ENCODE results near the gene SLC35B1. TPM values are rescaled to one million over a fixed set of nuclear protein-coding genes. Genes with fewer than 3 reads are reported as not detected.
A peak's percentile ranks its signal among the peaks of the same experiment; 100 is the strongest.

Gene SLC35B1
- total RNA-seq, 3 donors from 2014 or later = 31.7 to 60.3 (median 41.5) TPM

DNA sequence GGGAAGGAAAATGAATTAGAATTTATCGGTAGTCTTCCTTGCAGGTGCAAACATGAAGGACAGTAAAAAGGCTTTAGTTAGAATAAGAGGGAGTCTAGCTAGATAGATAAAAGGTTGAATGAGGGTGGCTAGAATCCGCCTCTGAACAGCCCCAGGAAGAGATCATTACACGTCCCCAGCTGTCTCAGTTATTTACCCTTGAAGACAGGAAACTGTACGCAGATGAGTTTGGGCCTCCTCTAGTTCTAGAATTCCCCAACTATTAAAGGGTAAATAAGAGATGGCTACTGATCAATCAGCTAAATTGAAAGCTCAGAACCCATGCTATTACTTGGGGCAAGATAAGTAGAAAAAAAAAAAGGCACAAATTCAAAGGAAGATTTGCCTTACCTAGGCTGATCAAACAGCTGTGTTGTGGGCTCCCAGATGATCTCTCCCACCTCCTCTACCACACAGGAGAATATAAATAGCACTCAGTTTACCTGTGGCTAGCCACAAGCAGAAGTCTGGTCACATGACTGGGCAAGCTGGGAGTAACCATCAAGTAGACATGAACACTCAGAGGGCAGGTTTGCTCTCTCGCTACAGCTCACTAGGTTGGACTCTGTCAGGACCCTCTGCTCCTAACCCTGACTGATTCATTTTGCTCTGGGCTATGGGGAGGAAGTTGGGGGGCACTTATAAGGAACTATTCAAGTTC, 39.2 kb upstream of the SLC35B1 start:
- ATAC-seq (peak; percentile 70), DNase-seq (peak in 1 of 3 donors; percentile 34)
- TF ChIP-seq, protein P1, sequence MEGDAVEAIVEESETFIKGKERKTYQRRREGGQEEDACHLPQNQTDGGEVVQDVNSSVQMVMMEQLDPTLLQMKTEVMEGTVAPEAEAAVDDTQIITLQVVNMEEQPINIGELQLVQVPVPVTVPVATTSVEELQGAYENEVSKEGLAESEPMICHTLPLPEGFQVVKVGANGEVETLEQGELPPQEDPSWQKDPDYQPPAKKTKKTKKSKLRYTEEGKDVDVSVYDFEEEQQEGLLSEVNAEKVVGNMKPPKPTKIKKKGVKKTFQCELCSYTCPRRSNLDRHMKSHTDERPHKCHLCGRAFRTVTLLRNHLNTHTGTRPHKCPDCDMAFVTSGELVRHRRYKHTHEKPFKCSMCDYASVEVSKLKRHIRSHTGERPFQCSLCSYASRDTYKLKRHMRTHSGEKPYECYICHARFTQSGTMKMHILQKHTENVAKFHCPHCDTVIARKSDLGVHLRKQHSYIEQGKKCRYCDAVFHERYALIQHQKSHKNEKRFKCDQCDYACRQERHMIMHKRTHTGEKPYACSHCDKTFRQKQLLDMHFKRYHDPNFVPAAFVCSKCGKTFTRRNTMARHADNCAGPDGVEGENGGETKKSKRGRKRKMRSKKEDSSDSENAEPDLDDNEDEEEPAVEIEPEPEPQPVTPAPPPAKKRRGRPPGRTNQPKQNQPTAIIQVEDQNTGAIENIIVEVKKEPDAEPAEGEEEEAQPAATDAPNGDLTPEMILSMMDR (IDR thresholded peaks at IDR 0.05) = no peak
- intact Hi-C loops (cut with DNase I, micrococcal nuclease) = no loop called here
- Histone ChIP-seq H3K36me3 (ENCODE audit: low read depth) (no peaks in the 10 kb centered on the region), H3K9me3 (no peaks in the 10 kb centered on the region), H3K4me3 (no peak overlapping the region), H3K4me1 (ENCODE audit: low read depth) (peaks cover 19% of the 10 kb centered on the region)

DNA sequence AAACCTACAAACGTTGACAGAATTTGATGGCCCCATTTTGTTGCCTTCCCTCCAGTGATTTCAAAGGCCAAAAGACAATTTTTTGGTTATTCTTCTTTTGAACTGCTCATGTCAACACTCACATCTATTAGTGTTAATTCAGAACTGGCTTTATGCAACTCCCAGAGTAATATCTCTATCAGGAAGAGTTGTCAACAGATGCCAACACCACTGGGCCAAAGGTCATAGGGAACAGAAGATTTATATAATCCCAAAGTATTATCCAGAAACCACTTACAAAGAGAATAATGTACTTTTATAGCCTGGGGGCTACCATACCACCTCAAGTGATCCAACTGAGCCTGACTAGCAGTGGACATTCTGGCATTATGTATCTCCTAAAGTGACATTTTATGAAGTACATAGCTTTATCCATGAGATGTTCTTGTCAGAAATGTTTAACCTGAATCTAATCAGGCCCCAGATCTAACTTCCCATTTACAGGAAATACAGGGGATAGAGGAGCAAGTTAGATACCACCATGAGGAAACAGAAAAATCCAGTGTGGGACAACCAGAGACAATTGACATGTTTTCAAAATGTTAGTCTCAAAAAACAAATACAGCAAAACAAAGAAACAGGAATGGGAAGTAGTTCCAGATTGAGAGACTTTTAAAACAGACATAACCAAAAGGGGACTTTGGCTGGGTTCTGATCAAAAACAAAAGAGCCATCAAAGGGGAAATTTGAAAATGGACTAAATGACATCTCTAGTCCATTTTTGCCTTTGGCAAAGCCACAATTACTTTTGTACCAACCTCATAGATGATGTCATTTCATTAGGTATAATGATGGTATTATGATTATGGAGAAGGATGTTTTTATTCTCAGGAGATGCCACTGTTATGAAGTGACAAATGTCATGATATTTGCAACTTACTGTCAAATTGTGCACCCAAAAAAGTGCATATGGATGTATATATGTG, 37.7 kb upstream of the SLC35B1 start:
- peaks cover 31% of the 10 kb centered on the region for H3K4me1 ChIP-seq (ENCODE audit: low read depth)
- no peaks in the 10 kb centered on the region for H3K36me3 ChIP-seq (ENCODE audit: low read depth)
- H3K9me3 ChIP-seq = no peaks in the 10 kb centered on the region
- intact Hi-C loops (cut with DNase I, micrococcal nuclease) = no loop called here
- DNase-seq (no peak), ATAC-seq (no peak)
- no peak overlapping the region for H3K4me3 ChIP-seq
- TF ChIP-seq, protein P1 (IDR thresholded peaks at IDR 0.05) = no peak

DNA sequence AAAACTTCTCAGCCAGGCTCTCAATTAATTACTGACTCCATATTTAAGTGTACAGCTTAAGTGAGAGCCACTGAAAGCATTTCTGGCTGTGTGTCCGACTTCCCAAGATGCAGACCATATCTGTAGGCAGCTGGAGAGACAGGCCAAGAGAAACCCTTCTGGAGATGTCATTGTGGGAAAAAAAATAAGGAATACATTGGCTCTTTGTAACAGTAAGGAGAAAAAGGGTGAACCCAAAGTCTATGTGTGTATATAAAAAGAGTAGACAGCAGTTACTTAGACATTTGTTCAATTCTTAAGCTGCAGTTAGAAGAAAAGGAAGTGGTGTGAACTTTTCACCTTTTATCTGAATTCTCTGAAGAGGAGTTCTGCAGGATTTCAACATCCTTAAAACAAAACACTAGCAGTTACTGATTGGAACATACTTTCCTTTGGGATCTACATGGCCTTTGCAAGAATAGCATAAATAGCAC, 34.4 kb upstream of the SLC35B1 start:
- TF ChIP-seq, protein P1 (IDR thresholded peaks at IDR 0.05) = no peak
- ATAC-seq (no peak), DNase-seq (no peak)
- Histone ChIP-seq H3K9me3 (no peaks in the 10 kb centered on the region), H3K4me3 (no peak overlapping the region), H3K4me1 (ENCODE audit: low read depth) (peaks cover 39% of the 10 kb centered on the region), H3K36me3 (ENCODE audit: low read depth) (no peaks in the 10 kb centered on the region)
- intact Hi-C loops (cut with DNase I, micrococcal nuclease) = no loop called here

DNA sequence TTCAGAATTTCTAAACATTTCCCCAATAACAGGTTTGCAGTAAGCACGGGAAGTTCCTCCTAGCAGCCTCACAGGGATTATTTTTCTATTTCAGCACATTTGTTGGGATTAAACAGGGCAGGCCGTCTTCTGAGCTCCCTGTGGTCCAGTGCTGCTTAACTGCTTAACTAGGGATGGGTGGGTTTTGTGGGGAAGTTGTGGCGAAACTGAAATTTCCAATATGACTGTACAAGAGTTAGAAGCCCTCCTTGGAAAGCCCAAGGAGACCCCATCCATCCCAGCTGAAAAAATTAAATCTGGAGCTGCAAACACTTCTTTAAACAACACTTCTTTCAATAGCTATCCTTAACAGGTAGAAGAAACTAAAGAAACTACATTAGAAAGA, 33.9 kb upstream of the SLC35B1 start:
- H3K36me3 ChIP-seq (ENCODE audit: low read depth) = no peaks in the 10 kb centered on the region
- H3K4me3 ChIP-seq = no peak overlapping the region
- TF ChIP-seq, protein P1 (IDR thresholded peaks at IDR 0.05) = no peak
- no peak for DNase-seq
- peaks cover 39% of the 10 kb centered on the region for H3K4me1 ChIP-seq (ENCODE audit: low read depth)
- no peak for ATAC-seq
- intact Hi-C loops (cut with DNase I, micrococcal nuclease) = no loop called here
- H3K9me3 ChIP-seq = no peaks in the 10 kb centered on the region

DNA sequence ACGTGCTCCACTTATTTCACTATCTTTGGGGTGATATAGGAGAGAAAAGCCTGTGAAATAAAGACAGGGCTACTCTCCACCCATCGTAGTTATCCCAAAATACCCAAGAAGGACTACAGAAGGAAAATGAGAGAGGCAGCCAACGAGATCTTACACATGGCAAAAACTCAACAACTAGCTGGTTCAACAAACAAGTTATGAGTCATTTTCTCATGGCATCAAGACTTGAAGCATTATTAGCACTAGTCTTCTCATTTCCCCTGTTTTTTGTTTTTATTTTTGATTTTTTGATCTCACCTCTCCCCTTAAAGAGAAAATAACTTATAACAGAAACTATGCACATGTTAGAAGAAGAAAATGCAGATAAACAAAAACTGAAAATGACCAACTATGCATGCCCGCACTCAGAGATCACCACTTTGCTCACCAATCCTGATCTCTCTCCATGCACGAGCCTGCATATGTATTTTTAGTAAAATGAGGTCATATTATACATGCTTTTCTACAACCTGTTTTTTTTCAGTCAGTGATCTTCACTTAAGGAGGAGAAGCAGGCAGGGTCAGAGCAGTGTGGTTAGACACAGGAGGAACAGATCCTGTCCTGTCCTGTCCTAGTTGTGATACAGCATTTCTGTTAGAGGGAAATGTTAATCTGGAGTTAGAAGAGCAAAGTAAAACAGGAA, 33.4 kb upstream of the SLC35B1 start:
- DNase-seq = no peak
- no peak for ATAC-seq
- peaks cover 39% of the 10 kb centered on the region for H3K4me1 ChIP-seq (ENCODE audit: low read depth)
- no peaks in the 10 kb centered on the region for H3K9me3 ChIP-seq
- TF ChIP-seq, protein P1 (IDR thresholded peaks at IDR 0.05) = no peak
- H3K4me3 ChIP-seq = no peak overlapping the region
- H3K36me3 ChIP-seq (ENCODE audit: low read depth) = no peaks in the 10 kb centered on the region
- intact Hi-C loops (cut with DNase I, micrococcal nuclease) = no loop called here

Measured in mucosa of descending colon (tissue), 3 donors.